OCI-LY1 (cell line): ENCODE data around the gene BBS12.

Experiments used
- EZH2 ChIP-seq: fragments of 200-600 bp; sonication (generic), shearing (Covaris generic); IDR thresholded peaks from 2 replicates; pipeline ENCODE4 v1.8.0; 2017; ENCODE audit warnings: borderline replicate concordance, mixed run types, mild to moderate bottlenecking, antibody characterized with exemption, low read length, moderate library complexity, mixed read lengths
- TF ChIP-seq, protein P1 (sequence below): fragments of 200-600 bp; sonication (generic), shearing (Covaris generic); IDR thresholded peaks from 2 replicates; pipeline ENCODE4 v1.5.1; 2017; ENCODE audit warnings: mild to moderate bottlenecking, antibody characterized with exemption, low read length, moderate library complexity, mixed read lengths

DNA sequence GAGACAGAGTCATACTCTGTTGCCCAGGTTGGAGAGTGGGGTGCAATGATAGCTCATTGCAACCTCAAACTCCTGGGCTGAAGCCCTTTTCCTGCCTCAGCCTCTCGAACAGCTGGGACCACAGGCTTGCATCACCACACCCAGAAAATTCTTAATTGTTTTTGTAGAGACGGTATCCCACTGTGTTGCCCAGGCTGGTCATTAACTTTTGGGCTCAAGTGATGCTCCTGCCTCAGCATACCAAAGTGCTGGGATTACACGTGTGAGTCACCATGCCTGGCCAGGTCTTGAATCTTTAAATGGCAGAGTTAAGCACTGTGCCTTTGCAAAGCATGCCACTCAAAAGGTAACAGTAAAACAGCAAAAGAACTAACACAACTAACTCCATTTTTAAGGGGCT is 28.6 kb upstream of the BBS12 start:
- TF ChIP-seq, protein P1, sequence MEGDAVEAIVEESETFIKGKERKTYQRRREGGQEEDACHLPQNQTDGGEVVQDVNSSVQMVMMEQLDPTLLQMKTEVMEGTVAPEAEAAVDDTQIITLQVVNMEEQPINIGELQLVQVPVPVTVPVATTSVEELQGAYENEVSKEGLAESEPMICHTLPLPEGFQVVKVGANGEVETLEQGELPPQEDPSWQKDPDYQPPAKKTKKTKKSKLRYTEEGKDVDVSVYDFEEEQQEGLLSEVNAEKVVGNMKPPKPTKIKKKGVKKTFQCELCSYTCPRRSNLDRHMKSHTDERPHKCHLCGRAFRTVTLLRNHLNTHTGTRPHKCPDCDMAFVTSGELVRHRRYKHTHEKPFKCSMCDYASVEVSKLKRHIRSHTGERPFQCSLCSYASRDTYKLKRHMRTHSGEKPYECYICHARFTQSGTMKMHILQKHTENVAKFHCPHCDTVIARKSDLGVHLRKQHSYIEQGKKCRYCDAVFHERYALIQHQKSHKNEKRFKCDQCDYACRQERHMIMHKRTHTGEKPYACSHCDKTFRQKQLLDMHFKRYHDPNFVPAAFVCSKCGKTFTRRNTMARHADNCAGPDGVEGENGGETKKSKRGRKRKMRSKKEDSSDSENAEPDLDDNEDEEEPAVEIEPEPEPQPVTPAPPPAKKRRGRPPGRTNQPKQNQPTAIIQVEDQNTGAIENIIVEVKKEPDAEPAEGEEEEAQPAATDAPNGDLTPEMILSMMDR = no peak
- no peak for TF ChIP-seq EZH2
